ENCODE data around the gene CAPN11. TPM values are rescaled to one million over a fixed set of nuclear protein-coding genes. Genes with fewer than 3 reads are reported as not detected.
A peak's percentile ranks its signal among the peaks of the same experiment; 100 is the strongest.

The CAPN11 gene
- total and polyA plus RNA-seq, 9 of the 15 experiments (the other 6 are each of a cell fraction or from before 2014, with no cell fraction given), result 0.03 to 0.61 (median 0.17) TPM; not detected in 1

- ATAC-seq (no peak), DNase-seq (ENCODE audit: extremely low read depth in 1 of 4, low spot score in 3 of 4) (peak in 1 of 4 experiments; percentile 58), FAIRE-seq (no peak)
- no peaks in the 10 kb centered on the region for H3K36me3 ChIP-seq (ENCODE audit: control insufficient read depth, insufficient read depth, low read length)
- no peak overlapping the region for H3K4me2 ChIP-seq (ENCODE audit: insufficient read depth, low read length)
- no peaks in the 10 kb centered on the region for H3K9me1 ChIP-seq (ENCODE audit: control insufficient read depth, insufficient read depth, low read length)
- in situ Hi-C loops (cut with MboI), result no loop called here
- H3K4me3 ChIP-seq, result no peak overlapping the region
- no peak overlapping the region for H3K9ac ChIP-seq (ENCODE audit: insufficient read depth in 1 of 2, low read depth in 2 of 2, low read length in 2 of 2)
- H3K79me2 ChIP-seq (ENCODE audit: control insufficient read depth, insufficient read depth, low read length), result no peaks in the 10 kb centered on the region
- peaks cover 34 to 47% of the 10 kb centered on the region in 2 experiments for H3K4me1 ChIP-seq (replicated peaks in 1 of 2; ENCODE audit: control insufficient read depth in 2 of 2, insufficient read depth in 2 of 2, low read length in 2 of 2)
- H3K27me3 ChIP-seq (ENCODE audit: control insufficient read depth in 2 of 2, insufficient read depth in 2 of 2, low read length in 2 of 2), result no peaks in the 10 kb centered on the region
- ChIA-PET CTCF (ENCODE audit: low intra/inter-chr PET ratio) (no interaction called here), POLR2A (interaction anchor here (0.8 to 1.8 kb wide), 3 partner anchors 11 to 29 kb away, joined by 3 to 10 read pairs (median 4); no protein-coding TSS in a partner anchor)
- H3K27ac ChIP-seq (ENCODE audit: extremely low read depth, low read depth, low read length), result no peak overlapping the region
- no TSS peak for BruUV-seq (replicated peaks)
- 15% methylated on average over 6 of the region's 6 CpGs for WGBS (ENCODE audit: insufficient coverage, low coverage, missing lambda C conversion rate)
- H4K20me1 ChIP-seq (replicated peaks; ENCODE audit: control insufficient read depth, insufficient read depth, low read length), result no peaks in the 10 kb centered on the region
- H2AFZ ChIP-seq (ENCODE audit: low read depth, low read length), result no peak overlapping the region
- no peaks in the 10 kb centered on the region for H3K9me3 ChIP-seq (replicated peaks; ENCODE audit: control insufficient read depth, insufficient read depth, low read depth, low read length)
- intact Hi-C loops (cut with micrococcal nuclease), result no loop called here
- TF ChIP-seq, protein P1, sequence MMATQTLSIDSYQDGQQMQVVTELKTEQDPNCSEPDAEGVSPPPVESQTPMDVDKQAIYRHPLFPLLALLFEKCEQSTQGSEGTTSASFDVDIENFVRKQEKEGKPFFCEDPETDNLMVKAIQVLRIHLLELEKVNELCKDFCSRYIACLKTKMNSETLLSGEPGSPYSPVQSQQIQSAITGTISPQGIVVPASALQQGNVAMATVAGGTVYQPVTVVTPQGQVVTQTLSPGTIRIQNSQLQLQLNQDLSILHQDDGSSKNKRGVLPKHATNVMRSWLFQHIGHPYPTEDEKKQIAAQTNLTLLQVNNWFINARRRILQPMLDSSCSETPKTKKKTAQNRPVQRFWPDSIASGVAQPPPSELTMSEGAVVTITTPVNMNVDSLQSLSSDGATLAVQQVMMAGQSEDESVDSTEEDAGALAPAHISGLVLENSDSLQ (IDR thresholded peaks at IDR 0.05), result peak; percentile 72
- TF ChIP-seq CUX1 (CRISPR knock-in tag; IDR thresholded peaks at IDR 0.05) (no peak), TFAP4 (CRISPR knock-in tag; IDR thresholded peaks at IDR 0.05; ENCODE audit: borderline replicate concordance) (peak; percentile 70), NBN (IDR thresholded peaks at IDR 0.05; ENCODE audit: low read depth) (peak; percentile 80; the same call in 1 of the 2 replicates), RCOR1 (IDR thresholded peaks at IDR 0.05; ENCODE audit: borderline replicate concordance in 1 of 2, low read depth in 2 of 2, low read length in 2 of 2) (peak in 1 of 2 experiments; percentile 65; a peak in 1 of 4 replicates), MEIS2 (IDR thresholded peaks at IDR 0.05; ENCODE audit: partially characterized antibody) (peak; percentile 92), NFYB (IDR thresholded peaks at IDR 0.05; ENCODE audit: extremely low read depth, insufficient read length) (no peak), STAG1 (CRISPR knock-in tag; IDR thresholded peaks at IDR 0.05; ENCODE audit: borderline replicate concordance) (no peak), CXXC5 (CRISPR knock-in tag; IDR thresholded peaks at IDR 0.05) (peak; percentile 41), ZEB2 (IDR thresholded peaks at IDR 0.05) (peak; percentile 93)
These were observed 45.3 kb downstream of the CAPN11 start for GRCh38 chr6:44203955-44204354.

Measured in K562 (cell line).